K562 (cell line): Measurements from ENCODE around the gene NAT14. TPM values are rescaled to one million over a fixed set of nuclear protein-coding genes. Genes with fewer than 3 reads are reported as not detected.

ENCODE experiments used
- EZH2 ChIP-seq: IDR thresholded peaks from 2 replicates; pipeline ENCODE4 v1.6.1; 2012; ENCODE audit warnings: low read depth, mild to moderate bottlenecking, inconsistent platforms, low read length, borderline replicate concordance
- ZBED1 ChIP-seq: IDR thresholded peaks from 2 replicates; pipeline ENCODE4 v1.6.1; 2014
- ZNF318 ChIP-seq, 2 experiments: fragments of 450-650 bp; IDR thresholded peaks; 2 replicates each; pipeline ENCODE4 v1.6.1; 2016; ENCODE audit warnings: mild to moderate bottlenecking in 2 of 2, borderline replicate concordance in 1 of 2, low read depth in 1 of 2, moderate library complexity in 1 of 2
- ZNF511 ChIP-seq: sonication (generic); formaldehyde crosslinking; IDR thresholded peaks from 2 replicates; pipeline ENCODE4 v1.8.0; 2022; ENCODE audit warnings: mild to moderate bottlenecking, missing genetic modification reagents
- ZNF717 ChIP-seq: fragments of 250-450 bp; sonication (Bioruptor Pico); IDR thresholded peaks from 2 replicates; pipeline ENCODE4 v1.5.0; 2021
- ZNF766 ChIP-seq: fragments of 200-800 bp; sonication (Bioruptor generic); conservative IDR thresholded peaks from 2 replicates; pipeline ENCODE4 v1.6.1; 2016; ENCODE audit warnings: missing genetic modification characterization, missing compliant biosample characterization
- polyA plus RNA-seq, 8 experiments: library from polyadenylated mRNA; depleted of rRNA in 4 of 8; stranded (reverse) in 5 of 8; unstranded in 3 of 8; fragments of >200 nt; fragmentation: Nextera tagmentation in 2 of 8; fragmentation: Illumina TruSeq in 1 of 8; extraction: Ambion mirVana in 2 of 8; extraction: Trizol in 1 of 8; gene quantifications; 2 replicates each; pipeline versions ENCODE4 v1.2.1 to v1.2.3, GENCODE V29; 2011 to 2014; ENCODE audit warnings: inconsistent platforms in 1 of 8, missing spikeins in 1 of 8
- total RNA-seq, 7 experiments: library from RNA; depleted of rRNA in 6 of 7; stranded (reverse); fragments of >200 nt in 6 of 7; fragmentation: Illumina TruSeq in 2 of 7; extraction: Trizol in 2 of 7; gene quantifications; 2 replicates each; pipeline versions ENCODE4 v1.2.1 to v1.2.3, GENCODE V29; 2011 to 2021; ENCODE audit warnings: low replicate concordance in 1 of 7
- TF ChIP-seq, protein P1 (sequence below): fragments of 250-450 bp; sonication (Bioruptor Pico); IDR thresholded peaks from 2 replicates; pipeline ENCODE4 v1.4.0; 2020
- TF ChIP-seq, protein P2 (sequence below): fragments of 250-450 bp; sonication (Bioruptor Pico); IDR thresholded peaks from 2 replicates; pipeline ENCODE4 v1.4.0; 2020; ENCODE audit warnings: mild to moderate bottlenecking, moderate library complexity, borderline replicate concordance

The NAT14 gene
- total and polyA plus RNA-seq, 9 of the 15 experiments (the other 6 are each of a cell fraction or from before 2014, with no cell fraction given): 2.4 to 77.0 (median 26.7) TPM

GRCh38 chr19:55461974-55462626 lies 22.9 kb upstream of the NAT14 start (continued):
- TF ChIP-seq ZNF511 (CRISPR knock-in tag): no peak
- TF ChIP-seq EZH2: no peak
- no peak for TF ChIP-seq ZNF717 (CRISPR knock-in tag)
- TF ChIP-seq, protein P1, sequence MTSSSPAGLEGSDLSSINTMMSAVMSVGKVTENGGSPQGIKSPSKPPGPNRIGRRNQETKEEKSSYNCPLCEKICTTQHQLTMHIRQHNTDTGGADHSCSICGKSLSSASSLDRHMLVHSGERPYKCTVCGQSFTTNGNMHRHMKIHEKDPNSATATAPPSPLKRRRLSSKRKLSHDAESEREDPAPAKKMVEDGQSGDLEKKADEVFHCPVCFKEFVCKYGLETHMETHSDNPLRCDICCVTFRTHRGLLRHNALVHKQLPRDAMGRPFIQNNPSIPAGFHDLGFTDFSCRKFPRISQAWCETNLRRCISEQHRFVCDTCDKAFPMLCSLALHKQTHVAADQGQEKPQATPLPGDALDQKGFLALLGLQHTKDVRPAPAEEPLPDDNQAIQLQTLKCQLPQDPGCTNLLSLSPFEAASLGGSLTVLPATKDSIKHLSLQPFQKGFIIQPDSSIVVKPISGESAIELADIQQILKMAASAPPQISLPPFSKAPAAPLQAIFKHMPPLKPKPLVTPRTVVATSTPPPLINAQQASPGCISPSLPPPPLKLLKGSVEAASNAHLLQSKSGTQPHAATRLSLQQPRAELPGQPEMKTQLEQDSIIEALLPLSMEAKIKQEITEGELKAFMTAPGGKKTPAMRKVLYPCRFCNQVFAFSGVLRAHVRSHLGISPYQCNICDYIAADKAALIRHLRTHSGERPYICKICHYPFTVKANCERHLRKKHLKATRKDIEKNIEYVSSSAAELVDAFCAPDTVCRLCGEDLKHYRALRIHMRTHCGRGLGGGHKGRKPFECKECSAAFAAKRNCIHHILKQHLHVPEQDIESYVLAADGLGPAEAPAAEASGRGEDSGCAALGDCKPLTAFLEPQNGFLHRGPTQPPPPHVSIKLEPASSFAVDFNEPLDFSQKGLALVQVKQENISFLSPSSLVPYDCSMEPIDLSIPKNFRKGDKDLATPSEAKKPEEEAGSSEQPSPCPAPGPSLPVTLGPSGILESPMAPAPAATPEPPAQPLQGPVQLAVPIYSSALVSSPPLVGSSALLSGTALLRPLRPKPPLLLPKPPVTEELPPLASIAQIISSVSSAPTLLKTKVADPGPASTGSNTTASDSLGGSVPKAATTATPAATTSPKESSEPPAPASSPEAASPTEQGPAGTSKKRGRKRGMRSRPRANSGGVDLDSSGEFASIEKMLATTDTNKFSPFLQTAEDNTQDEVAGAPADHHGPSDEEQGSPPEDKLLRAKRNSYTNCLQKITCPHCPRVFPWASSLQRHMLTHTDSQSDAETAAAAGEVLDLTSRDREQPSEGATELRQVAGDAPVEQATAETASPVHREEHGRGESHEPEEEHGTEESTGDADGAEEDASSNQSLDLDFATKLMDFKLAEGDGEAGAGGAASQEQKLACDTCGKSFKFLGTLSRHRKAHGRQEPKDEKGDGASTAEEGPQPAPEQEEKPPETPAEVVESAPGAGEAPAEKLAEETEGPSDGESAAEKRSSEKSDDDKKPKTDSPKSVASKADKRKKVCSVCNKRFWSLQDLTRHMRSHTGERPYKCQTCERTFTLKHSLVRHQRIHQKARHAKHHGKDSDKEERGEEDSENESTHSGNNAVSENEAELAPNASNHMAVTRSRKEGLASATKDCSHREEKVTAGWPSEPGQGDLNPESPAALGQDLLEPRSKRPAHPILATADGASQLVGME: no peak
- TF ChIP-seq, protein P2, sequence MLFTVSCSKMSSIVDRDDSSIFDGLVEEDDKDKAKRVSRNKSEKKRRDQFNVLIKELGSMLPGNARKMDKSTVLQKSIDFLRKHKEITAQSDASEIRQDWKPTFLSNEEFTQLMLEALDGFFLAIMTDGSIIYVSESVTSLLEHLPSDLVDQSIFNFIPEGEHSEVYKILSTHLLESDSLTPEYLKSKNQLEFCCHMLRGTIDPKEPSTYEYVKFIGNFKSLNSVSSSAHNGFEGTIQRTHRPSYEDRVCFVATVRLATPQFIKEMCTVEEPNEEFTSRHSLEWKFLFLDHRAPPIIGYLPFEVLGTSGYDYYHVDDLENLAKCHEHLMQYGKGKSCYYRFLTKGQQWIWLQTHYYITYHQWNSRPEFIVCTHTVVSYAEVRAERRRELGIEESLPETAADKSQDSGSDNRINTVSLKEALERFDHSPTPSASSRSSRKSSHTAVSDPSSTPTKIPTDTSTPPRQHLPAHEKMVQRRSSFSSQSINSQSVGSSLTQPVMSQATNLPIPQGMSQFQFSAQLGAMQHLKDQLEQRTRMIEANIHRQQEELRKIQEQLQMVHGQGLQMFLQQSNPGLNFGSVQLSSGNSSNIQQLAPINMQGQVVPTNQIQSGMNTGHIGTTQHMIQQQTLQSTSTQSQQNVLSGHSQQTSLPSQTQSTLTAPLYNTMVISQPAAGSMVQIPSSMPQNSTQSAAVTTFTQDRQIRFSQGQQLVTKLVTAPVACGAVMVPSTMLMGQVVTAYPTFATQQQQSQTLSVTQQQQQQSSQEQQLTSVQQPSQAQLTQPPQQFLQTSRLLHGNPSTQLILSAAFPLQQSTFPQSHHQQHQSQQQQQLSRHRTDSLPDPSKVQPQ (CRISPR knock-in tag): no peak
- no peak for TF ChIP-seq ZBED1
- no peak for TF ChIP-seq ZNF318 (IDR thresholded peaks at IDR 0.05; ENCODE audit: borderline replicate concordance in 1 of 2, low read depth in 1 of 2)
- TF ChIP-seq ZNF766 (CRISPR knock-in tag): 0 out of 2 replicates have a peak, but pooled peaks have one; percentile 40
